Stimulated activated CD8-positive, alpha-beta memory T cell treated with anti-CD3 and anti-CD28 coated beads, Interleukin-7, amount 100 ng/mL, for 48 hours (primary cell): ENCODE measurements around the gene IGFBP6.

Experiments used
- DNase-seq, 2 donors: peaks; one replicate each; pipeline ENCODE4 v3.0.0-alpha.2; 2020; ENCODE audit warnings: low read depth in 1 of 2; ENCODE audit errors: extremely low read depth in 1 of 2

IGFBP6 gene

GRCh38 chr12:53115891-53116648 is 18.6 kb downstream of the IGFBP6 start:
- no peak for DNase-seq

GRCh38 chr12:53118751-53119300 is 21.4 kb downstream of the IGFBP6 start:
- no peak for DNase-seq

GRCh38 chr12:53120685-53121525 is 23.4 kb downstream of the IGFBP6 start:
- DNase-seq, result no peak

- DNase-seq, result no peak
Measured at GRCh38 chr12:53122961-53123468, 25.5 kb downstream of the IGFBP6 start.

GRCh38 chr12:53123578-53124351 is 26.3 kb downstream of the IGFBP6 start:
- no peak for DNase-seq

GRCh38 chr12:53124352-53124723 is 26.9 kb downstream of the IGFBP6 start:
- DNase-seq, result no peak

GRCh38 chr12:53127169-53127568 is 29.7 kb downstream of the IGFBP6 start:
- no peak for DNase-seq

GRCh38 chr12:53128780-53129569 is 31.5 kb downstream of the IGFBP6 start:
- no peak for DNase-seq

- DNase-seq, result no peak
Measured at GRCh38 chr12:53131844-53132243, 34.4 kb downstream of the IGFBP6 start.

GRCh38 chr12:53133722-53134121 is 36.3 kb downstream of the IGFBP6 start:
- no peak for DNase-seq

GRCh38 chr12:53143355-53143754 is 45.9 kb downstream of the IGFBP6 start:
- no peak for DNase-seq

- no peak for DNase-seq
Measured at GRCh38 chr12:53145383-53146260, 48.2 kb downstream of the IGFBP6 start.

- DNase-seq, result no peak
Measured at GRCh38 chr12:53147181-53147580, 49.7 kb downstream of the IGFBP6 start.

- no peak for DNase-seq
Measured at GRCh38 chr12:53147653-53148052, 50.2 kb downstream of the IGFBP6 start.

GRCh38 chr12:53151039-53151438 is 53.6 kb downstream of the IGFBP6 start:
- no peak for DNase-seq
